D341Med (cell line): ENCODE measurements around the gene DEGS2.

ENCODE experiments used
- DNase-seq: peaks from one replicate; pipeline ENCODE4 v3.0.0; 2012; ENCODE audit warnings: low spot score

DEGS2 gene

GRCh38 chr14:100148837-100149731, 10.4 kb downstream of the DEGS2 start:
- no peak for DNase-seq

DNA sequence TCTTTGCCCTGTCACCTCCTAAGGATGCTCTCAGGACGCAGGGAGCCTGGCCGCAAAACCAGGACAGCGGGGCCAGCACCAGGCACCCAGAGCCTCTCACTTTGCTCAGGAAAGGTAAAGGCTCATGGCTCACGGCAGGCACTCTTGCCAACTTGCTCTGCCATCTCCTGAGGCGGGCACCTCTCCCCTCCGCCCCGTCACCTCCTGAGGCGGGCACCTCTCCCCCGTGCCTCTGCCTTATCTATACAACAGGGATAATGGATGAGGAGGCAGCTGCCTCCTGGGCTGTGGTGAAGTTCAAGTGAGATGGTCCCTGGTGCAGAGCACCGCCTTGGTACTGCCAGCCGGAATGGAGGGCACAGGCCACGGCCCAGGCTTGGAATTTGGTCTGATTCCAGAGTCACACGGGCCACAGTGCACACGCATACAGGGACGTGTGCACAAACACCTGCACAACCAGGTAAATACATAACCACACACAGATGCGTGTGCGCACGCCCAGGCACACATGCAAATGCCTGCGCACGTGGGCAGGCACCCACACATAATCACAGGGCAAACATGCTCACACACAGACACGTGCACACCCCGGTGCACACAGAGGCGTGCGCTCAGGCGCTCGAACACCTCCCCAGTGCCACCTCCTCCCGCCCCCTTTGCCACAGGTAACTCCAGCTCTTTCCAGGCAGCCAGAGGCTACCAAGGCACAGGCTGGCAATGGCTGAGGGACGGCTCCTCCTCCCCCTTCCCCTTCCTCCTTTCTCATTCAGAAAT, 11.6 kb downstream of the DEGS2 start:
- DNase-seq, result no peak

GRCh38 chr14:100147181-100147631, 12.2 kb downstream of the DEGS2 start:
- no peak for DNase-seq

GRCh38 chr14:100146531-100147091, 12.8 kb downstream of the DEGS2 start:
- DNase-seq, result no peak

DNA sequence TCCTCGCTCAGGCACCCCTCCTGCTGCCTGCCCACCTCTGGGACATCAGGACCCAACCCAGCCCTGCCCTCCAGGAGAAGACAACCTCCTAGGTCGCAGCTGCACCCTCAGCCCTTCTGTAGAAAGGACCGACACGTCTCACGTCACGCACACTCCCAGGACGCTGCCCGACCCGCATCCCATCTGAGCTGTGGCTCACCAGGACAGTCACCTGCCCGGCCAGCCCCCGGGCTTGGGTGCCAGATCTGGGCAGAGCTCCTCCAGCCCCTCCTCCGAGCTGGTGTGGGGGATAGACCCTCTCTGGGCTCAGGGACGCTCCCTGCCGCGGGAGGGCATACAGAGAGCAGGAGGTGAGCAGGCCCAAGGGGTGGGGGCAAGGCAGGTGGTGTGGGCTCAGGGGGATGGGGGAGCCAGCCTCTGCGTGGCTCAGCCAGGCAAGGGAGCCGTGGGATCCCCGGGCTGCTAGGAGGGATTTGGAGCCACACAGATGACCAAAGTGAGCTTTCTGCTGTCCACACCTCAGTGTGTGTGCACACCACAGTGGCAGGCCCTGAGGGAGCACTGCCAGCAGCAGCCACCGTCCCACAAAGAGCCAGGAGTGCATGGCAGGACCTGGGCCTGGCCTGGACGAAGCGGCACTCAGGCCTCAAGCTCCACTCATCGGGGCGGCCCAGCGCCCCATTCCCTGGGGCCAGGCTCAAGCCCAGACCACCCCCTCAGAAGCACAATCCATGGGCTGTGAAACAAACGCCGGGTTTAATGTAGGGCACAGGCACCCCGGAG, 13.6 kb downstream of the DEGS2 start:
- no peak for DNase-seq

DNA sequence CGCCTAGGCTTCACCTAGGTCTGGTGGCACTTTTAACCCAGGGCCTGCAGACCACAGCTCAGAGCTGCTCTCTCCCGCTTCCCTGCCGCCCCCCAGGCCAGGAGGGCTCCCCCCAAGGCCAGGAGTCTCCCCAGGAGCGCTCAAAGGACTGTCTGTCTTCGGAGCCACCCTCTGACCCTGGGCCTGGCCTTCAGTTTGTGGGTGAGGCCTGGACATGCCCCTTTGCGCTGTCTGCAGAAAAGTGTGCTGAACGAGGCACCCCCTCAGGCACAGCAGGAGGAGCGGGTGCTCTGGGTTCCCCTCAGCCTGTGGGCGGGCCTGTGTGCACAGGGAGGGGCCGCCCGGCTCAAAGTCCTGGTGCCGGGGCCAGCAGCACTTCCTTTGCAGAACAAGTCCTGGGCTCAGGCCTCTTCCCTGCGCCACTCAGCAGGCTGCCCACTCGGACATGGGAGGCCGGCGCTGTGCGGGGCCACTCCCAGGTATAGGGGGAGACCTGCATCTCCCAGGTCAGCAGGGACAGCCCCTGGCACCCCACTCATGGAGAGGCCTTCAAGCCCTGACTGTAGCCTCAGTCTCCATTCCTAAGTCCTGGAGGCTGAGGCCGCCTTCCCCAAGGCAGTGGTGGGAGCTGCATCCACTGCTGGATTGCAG, 14.3 kb downstream of the DEGS2 start:
- no peak for DNase-seq

GRCh38 chr14:100144645-100144995, 14.8 kb downstream of the DEGS2 start:
- DNase-seq, result no peak

DNA sequence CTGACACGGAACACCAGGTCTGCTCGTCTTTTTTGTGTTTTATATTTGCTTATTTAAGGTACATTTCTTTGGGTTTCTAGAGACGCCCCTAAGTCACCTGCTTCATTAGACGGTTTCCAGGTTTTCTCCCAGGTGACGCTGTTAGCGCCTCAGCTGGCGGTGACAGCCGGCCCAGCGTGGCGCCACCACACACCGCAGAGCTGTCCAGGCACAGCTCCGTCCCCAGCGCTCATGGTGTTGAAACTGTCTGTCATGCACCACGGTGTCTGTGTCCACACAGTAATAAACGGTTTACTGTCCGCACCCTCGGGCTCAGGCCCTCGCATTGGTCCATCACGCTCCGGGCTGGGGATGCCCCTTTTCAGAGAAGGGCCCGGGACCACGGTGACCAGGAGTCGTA, 15.5 kb downstream of the DEGS2 start:
- DNase-seq, result no peak

GRCh38 chr14:100143523-100143922, 15.9 kb downstream of the DEGS2 start:
- DNase-seq, result no peak

- DNase-seq, result no peak
These were observed 17.1 kb downstream of the DEGS2 start for GRCh38 chr14:100142073-100143040.

DNA sequence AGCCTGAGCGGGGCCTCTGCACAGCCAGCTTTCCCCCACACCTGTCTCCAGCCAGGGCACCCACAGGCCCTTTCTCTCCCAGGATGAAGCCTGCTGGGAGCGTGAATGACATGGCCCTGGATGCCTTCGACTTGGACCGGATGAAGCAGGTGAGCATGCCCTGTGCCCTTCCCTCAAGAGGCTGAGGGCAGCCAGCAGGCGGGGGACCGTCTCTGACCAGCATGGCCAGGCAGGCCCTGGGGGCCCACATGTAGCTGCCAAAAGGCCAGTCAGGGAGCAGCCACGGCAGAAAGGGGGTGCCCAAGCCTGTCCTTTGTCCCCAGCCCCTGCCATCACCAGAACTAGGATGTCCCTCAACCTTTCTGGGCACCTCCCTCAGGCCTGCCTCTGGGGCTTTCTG, 18.3 kb downstream of the DEGS2 start:
- DNase-seq, result no peak

- no peak for DNase-seq
These were observed 18.9 kb downstream of the DEGS2 start for GRCh38 chr14:100140452-100141078.

DNA sequence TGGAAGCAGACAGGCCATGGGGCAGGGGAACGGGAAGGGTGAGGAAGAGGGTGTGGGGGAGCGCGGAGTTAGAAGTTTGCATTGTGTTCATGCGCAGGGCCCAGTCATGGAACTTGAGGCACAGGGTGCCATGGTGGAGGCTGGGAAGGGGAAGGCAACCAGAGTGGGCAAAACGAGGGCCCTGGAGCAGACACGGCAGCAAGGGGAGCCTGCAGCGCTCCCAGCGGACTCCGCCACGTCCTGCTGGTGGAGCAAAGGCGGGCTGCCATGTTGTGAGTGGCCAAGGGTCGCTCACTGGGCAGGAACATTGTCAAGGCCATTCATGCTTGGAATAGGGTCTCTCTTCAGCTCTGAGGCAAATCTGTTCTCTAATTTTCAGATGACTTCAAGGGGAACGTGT, 20.5 kb downstream of the DEGS2 start:
- DNase-seq, result no peak

DNA sequence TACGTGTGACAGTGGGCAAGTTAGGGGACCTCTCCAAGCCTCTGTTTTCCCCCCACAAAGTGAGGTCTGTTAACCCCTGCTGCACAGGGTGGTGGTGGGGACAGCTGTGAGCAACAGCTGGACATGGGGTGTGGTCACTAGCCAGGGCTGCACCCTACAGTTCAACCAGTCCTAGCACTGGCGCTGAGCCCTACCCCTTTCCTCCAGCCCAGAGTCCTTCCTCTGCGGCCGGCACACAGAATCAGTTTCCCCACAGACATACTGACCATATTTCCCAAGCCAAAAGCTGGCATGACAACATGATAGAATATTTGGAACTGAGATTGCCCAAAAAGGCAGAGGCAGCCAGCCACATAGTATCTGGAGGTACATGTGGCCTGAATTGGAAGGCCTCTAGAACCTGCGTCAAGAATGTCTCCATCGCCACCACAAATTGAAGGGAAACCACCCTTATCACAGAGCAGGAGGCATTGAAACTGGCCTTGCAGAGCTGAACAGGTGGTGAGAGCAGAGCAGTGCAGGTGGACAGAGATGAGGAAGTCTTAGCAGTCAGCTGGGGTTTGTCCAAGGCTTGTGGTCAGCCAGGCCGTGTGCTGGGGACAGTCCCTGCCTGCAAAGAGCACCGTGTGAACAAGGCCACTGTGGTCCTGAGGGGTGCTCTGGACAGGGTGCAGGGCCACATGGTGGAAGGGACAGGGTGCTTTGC, 21.2 kb downstream of the DEGS2 start:
- no peak for DNase-seq

- no peak for DNase-seq
These were observed 22.3 kb downstream of the DEGS2 start for GRCh38 chr14:100137173-100137572.

GRCh38 chr14:100135784-100136183, 23.7 kb downstream of the DEGS2 start:
- DNase-seq, result no peak

GRCh38 chr14:100135073-100135472, 24.4 kb downstream of the DEGS2 start:
- no peak for DNase-seq

GRCh38 chr14:100134586-100134985, 24.9 kb downstream of the DEGS2 start:
- no peak for DNase-seq

DNA sequence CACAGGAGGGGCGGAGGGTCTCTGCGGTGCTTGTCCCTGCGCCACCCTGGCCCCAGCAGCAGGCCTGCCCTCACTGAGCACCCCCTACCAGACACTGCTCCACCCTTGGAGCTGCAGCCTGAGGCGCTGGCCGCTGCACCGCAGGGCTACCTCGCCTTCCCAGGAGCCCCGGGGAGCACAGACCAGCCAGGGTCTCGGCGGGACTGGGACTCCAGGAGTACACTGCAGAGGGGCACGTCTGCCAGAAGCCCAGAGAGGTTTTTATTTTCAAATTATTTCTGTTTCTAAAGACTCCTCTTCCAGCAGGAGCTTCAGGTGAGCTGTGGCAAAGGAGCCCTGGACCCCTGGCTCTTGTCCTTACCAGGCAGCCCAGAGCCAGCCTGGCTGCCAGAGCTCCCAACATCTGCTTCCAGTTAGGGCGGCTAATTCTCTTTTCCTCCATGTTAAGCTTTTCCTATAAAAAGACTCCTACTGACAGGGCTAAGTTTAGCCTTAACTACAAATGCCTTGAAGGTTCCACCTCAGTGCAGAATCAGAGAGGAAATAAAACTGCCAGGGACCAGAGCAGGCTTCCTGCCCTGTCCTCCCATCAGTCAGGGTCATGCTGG, 26.4 kb downstream of the DEGS2 start:
- no peak for DNase-seq
